Measurements from ENCODE around the gene MAGI1. TPM values are rescaled to one million over a fixed set of nuclear protein-coding genes. Genes with fewer than 3 reads are reported as not detected.

MAGI1 gene
- polyA plus RNA-seq, 3 donors = not detected

DNA sequence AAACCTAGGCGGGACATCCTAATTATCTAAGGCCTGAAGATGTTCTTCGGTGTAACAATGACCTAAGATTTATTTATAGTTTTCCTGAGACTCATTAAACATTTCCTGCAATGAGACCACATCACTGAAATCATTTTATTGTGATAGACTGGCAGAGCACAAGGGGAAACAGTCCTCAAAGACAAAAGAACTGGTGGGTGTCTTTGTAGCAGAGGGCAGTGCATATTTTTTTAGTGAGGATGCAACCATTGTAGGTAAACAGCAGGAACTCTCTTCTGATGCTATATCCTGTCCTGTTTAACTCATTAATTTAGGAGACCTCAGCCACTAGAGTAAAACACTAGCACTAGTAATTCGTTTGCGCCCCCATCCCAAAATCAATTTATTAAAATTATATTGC lies 100.0 kb downstream of the MAGI1 start:
- Mint-ChIP-seq H3K4me1 (no peaks in the 10 kb centered on the region), H3K27ac (no peak overlapping the region), H3K36me3 (no peaks in the 10 kb centered on the region), H3K9me3 (peaks cover 0 to 7% (median 2%) of the 10 kb centered on the region in 7 donors), H3K4me3 (no peak overlapping the region), H3K27me3 (ENCODE audit: low read depth in 3 of 3) (peaks cover 1 to 4% (median 3%) of the 10 kb centered on the region in 3 donors)
- no peaks in the 10 kb centered on the region for H3K27me3 ChIP-seq (ENCODE audit: control insufficient read depth in 2 of 2, insufficient read depth in 2 of 2, low read length in 2 of 2)
- H3K79me2 ChIP-seq (ENCODE audit: insufficient read depth, low read length) = no peaks in the 10 kb centered on the region
- TF ChIP-seq, protein P1, sequence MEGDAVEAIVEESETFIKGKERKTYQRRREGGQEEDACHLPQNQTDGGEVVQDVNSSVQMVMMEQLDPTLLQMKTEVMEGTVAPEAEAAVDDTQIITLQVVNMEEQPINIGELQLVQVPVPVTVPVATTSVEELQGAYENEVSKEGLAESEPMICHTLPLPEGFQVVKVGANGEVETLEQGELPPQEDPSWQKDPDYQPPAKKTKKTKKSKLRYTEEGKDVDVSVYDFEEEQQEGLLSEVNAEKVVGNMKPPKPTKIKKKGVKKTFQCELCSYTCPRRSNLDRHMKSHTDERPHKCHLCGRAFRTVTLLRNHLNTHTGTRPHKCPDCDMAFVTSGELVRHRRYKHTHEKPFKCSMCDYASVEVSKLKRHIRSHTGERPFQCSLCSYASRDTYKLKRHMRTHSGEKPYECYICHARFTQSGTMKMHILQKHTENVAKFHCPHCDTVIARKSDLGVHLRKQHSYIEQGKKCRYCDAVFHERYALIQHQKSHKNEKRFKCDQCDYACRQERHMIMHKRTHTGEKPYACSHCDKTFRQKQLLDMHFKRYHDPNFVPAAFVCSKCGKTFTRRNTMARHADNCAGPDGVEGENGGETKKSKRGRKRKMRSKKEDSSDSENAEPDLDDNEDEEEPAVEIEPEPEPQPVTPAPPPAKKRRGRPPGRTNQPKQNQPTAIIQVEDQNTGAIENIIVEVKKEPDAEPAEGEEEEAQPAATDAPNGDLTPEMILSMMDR (IDR thresholded peaks at IDR 0.05) = no peak
- H3K27ac ChIP-seq (ENCODE audit: low read depth in 1 of 2, low read length in 2 of 2) = no peak overlapping the region
- no peak overlapping the region for H3K4me2 ChIP-seq (replicated peaks; ENCODE audit: extremely low read depth, low read length, poor library complexity, severe bottlenecking)
- no peaks in the 10 kb centered on the region for H3K9me3 ChIP-seq (replicated peaks in 1 of 2; ENCODE audit: control insufficient read depth in 1 of 2, insufficient read depth in 1 of 2, low read length in 2 of 2)
- H4K20me1 ChIP-seq (ENCODE audit: insufficient read depth, low read length) = no peaks in the 10 kb centered on the region
- H3K36me3 ChIP-seq (replicated peaks in 1 of 2; ENCODE audit: control insufficient read depth in 1 of 2, insufficient read depth in 2 of 2, low read length in 2 of 2) = no peaks in the 10 kb centered on the region
- intact Hi-C loops (cut with micrococcal nuclease) = no loop called here
- no peaks in the 10 kb centered on the region for H3K4me1 ChIP-seq (ENCODE audit: control insufficient read depth in 1 of 2, insufficient read depth in 2 of 2, low read length in 2 of 2)
- no peak for DNase-seq
- H3K4me3 ChIP-seq (replicated peaks in 1 of 3; ENCODE audit: low read depth in 2 of 3, low read length in 3 of 3) = no peak overlapping the region
- no peak overlapping the region for H2AFZ ChIP-seq (ENCODE audit: insufficient read depth, low read depth, low read length, poor library complexity, severe bottlenecking)
- H3K9ac ChIP-seq (ENCODE audit: insufficient read depth, low read length, poor library complexity, severe bottlenecking) = no peak overlapping the region
- WGBS (ENCODE audit: insufficient coverage) = no CpG with 5 or more reads among the region's 4 CpGs

DNA sequence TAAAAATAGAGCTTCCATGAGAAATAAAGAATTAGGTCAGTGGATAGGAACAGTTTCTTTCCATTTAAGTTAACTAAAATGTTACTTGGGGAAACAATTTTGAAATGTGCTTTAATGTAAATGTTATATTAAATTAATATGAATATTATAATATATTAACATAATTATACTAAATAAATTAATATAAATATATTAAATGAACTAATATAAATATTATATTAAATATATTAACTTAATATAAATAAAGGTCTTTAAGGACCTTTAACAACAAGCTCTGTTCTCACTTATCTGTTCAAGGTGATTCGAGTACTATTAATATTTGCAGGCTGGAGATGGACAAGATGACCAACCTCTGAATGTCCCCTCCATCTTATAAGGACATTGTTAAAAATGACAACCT lies 100.6 kb downstream of the MAGI1 start:
- Mint-ChIP-seq H3K4me3 (no peak overlapping the region), H3K27me3 (ENCODE audit: low read depth in 3 of 3) (peaks cover 1 to 4% (median 3%) of the 10 kb centered on the region in 3 donors), H3K9me3 (peaks cover 0 to 10% (median 2%) of the 10 kb centered on the region in 7 donors), H3K36me3 (no peaks in the 10 kb centered on the region), H3K27ac (no peak overlapping the region), H3K4me1 (no peaks in the 10 kb centered on the region)
- Histone ChIP-seq H3K27me3 (ENCODE audit: control insufficient read depth in 2 of 2, insufficient read depth in 2 of 2, low read length in 2 of 2) (no peaks in the 10 kb centered on the region), H2AFZ (ENCODE audit: insufficient read depth, low read depth, low read length, poor library complexity, severe bottlenecking) (no peak overlapping the region), H3K4me2 (replicated peaks; ENCODE audit: extremely low read depth, low read length, poor library complexity, severe bottlenecking) (no peak overlapping the region), H3K4me3 (replicated peaks in 1 of 3; ENCODE audit: low read depth in 2 of 3, low read length in 3 of 3) (no peak overlapping the region), H3K4me1 (ENCODE audit: control insufficient read depth in 1 of 2, insufficient read depth in 2 of 2, low read length in 2 of 2) (no peaks in the 10 kb centered on the region), H3K36me3 (replicated peaks in 1 of 2; ENCODE audit: control insufficient read depth in 1 of 2, insufficient read depth in 2 of 2, low read length in 2 of 2) (no peaks in the 10 kb centered on the region), H3K79me2 (ENCODE audit: insufficient read depth, low read length) (no peaks in the 10 kb centered on the region), H3K27ac (ENCODE audit: low read depth in 1 of 2, low read length in 2 of 2) (no peak overlapping the region), H3K9me3 (replicated peaks in 1 of 2; ENCODE audit: control insufficient read depth in 1 of 2, insufficient read depth in 1 of 2, low read length in 2 of 2) (no peaks in the 10 kb centered on the region), H3K9ac (ENCODE audit: insufficient read depth, low read length, poor library complexity, severe bottlenecking) (no peak overlapping the region), H4K20me1 (ENCODE audit: insufficient read depth, low read length) (no peaks in the 10 kb centered on the region)
- no CpG with 5 or more reads among the region's 1 CpG for WGBS (ENCODE audit: insufficient coverage)
- no peak for DNase-seq
- intact Hi-C loops (cut with micrococcal nuclease) = no loop called here
- TF ChIP-seq, protein P1 (IDR thresholded peaks at IDR 0.05) = no peak

All from CD14-positive monocyte (primary cell).